Immature natural killer cell (primary cell): ENCODE data around the gene TIMM44. TPM values are rescaled to one million over a fixed set of nuclear protein-coding genes. Genes with fewer than 3 reads are reported as not detected.
"Not testable (repeated sequence)": the region's sequence is repeated elsewhere in the genome, so short reads cannot be mapped to it uniquely, and the experiment has no call there.

Source experiments
- DNase-seq, 3 donors: peaks; one replicate each; pipeline ENCODE4 v3.0.0; 2022; ENCODE audit warnings: mixed read lengths in 1 of 3
- H3K27ac Mint-ChIP-seq, 6 donors: one replicate each; pipeline ENCODE4 v1.8.0; 2020; ENCODE audit warnings: mixed read lengths in 6 of 6, mild to moderate bottlenecking in 5 of 6, inconsistent platforms in 4 of 6, moderate library complexity in 3 of 6
- H3K27me3 Mint-ChIP-seq, 3 donors: one replicate each; pipeline ENCODE4 v1.8.0; 2020 to 2021; ENCODE audit warnings: low read depth in 3 of 3, mild to moderate bottlenecking in 3 of 3, mixed read lengths in 3 of 3, moderate library complexity in 3 of 3, inconsistent platforms in 1 of 3
- H3K36me3 Mint-ChIP-seq, 3 donors: one replicate each; pipeline ENCODE4 v1.8.0; 2020; ENCODE audit warnings: mixed read lengths in 3 of 3, inconsistent platforms in 2 of 3, mild to moderate bottlenecking in 2 of 3
- H3K4me1 Mint-ChIP-seq, 2 donors: one replicate each; pipeline ENCODE4 v1.8.0; 2020; ENCODE audit warnings: inconsistent platforms in 2 of 2, mild to moderate bottlenecking in 2 of 2, mixed read lengths in 2 of 2, moderate library complexity in 1 of 2
- H3K4me3 Mint-ChIP-seq, 5 donors: one replicate each; pipeline ENCODE4 v1.8.0; 2020; ENCODE audit warnings: mild to moderate bottlenecking in 5 of 5, mixed read lengths in 5 of 5, inconsistent platforms in 3 of 5, moderate library complexity in 3 of 5
- H3K9me3 Mint-ChIP-seq, 6 donors: one replicate each; pipeline ENCODE4 v1.8.0; 2020; ENCODE audit warnings: mild to moderate bottlenecking in 6 of 6, mixed read lengths in 6 of 6, inconsistent platforms in 4 of 6, moderate library complexity in 3 of 6
- polyA plus RNA-seq, 3 donors: library from polyadenylated mRNA; unstranded; fragments of 300-500 nt; fragmentation: Illumina TruSeq; gene quantifications; one replicate each; pipeline ENCODE4 v1.2.3, GENCODE V29; 2021

Gene TIMM44
- polyA plus RNA-seq, 3 donors from 2014 or later, result 12.7 to 22.1 (median 14.7) TPM

DNA sequence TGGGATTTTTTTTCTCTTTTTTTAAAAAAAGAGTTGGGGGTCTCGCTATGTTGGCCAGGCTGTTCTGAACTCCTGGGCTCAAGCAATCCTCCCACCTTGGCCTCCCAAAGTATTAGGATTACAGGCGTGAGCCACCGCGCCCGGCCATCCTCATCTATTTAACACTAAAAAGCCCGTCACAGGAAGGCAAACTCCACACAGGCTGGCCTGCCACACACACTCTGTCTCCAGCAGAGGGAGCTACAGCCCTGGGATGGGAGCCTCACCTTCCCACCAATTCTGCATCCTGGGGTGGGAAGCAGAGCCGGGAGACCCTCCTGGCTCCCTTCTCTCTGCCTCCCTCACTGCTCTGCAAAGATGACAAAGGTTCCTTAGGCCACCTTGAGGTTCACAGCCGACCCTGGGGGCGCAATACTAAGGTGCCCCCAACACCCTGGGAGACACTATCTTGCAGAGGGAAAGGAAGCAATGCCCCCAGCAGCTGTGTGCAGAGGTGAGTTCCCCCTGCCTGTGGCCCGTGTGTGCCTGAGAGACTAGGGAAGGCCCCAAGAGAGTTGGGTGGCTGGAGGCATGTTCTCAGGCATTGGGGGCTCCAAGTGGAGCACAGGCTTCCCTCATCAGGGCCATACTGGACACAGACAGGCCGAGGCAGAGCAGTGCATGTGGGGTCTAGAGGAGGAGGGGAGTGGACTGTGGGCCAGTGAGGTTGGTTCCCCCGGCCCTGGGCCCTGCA lies 27.4 kb upstream of the TIMM44 start:
- Mint-ChIP-seq H3K27ac (peak overlapping the region in 1 of 6 donors; percentile 50), H3K9me3 (no peaks in the 10 kb centered on the region), H3K4me1 (peaks cover 4 to 17% of the 10 kb centered on the region in 2 donors), H3K27me3 (no peaks in the 10 kb centered on the region), H3K4me3 (no peak overlapping the region), H3K36me3 (peaks cover 0 to 17% (median 4%) of the 10 kb centered on the region in 3 donors)
- DNase-seq, result peak; percentile 9 to 22 (median 17)

DNA sequence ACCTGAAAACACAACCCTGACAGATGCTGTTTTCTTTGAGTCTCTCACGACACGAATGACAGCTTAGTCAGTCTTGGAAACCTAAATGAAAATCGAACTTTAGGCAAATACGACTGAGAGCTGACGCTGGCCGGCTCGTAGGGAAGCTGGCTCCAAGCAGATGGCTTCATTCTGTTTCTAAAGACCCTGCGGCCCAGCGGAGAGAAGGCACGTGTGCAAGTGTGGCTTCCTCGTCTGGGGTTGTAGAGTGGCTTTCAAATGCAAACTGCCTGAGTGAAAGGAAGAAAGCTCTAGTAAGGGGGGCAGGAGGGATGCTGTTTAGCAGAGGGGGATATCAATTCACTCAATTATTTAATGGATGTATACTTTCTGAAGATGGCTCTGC lies 26.1 kb upstream of the TIMM44 start:
- Mint-ChIP-seq H3K4me3 (no peak overlapping the region), H3K4me1 (peaks cover 4 to 17% of the 10 kb centered on the region in 2 donors), H3K36me3 (peaks cover 0 to 23% (median 8%) of the 10 kb centered on the region in 3 donors), H3K9me3 (no peaks in the 10 kb centered on the region), H3K27ac (peak overlapping the region in 1 of 6 donors; percentile 67), H3K27me3 (no peaks in the 10 kb centered on the region)
- DNase-seq, result no peak

DNA sequence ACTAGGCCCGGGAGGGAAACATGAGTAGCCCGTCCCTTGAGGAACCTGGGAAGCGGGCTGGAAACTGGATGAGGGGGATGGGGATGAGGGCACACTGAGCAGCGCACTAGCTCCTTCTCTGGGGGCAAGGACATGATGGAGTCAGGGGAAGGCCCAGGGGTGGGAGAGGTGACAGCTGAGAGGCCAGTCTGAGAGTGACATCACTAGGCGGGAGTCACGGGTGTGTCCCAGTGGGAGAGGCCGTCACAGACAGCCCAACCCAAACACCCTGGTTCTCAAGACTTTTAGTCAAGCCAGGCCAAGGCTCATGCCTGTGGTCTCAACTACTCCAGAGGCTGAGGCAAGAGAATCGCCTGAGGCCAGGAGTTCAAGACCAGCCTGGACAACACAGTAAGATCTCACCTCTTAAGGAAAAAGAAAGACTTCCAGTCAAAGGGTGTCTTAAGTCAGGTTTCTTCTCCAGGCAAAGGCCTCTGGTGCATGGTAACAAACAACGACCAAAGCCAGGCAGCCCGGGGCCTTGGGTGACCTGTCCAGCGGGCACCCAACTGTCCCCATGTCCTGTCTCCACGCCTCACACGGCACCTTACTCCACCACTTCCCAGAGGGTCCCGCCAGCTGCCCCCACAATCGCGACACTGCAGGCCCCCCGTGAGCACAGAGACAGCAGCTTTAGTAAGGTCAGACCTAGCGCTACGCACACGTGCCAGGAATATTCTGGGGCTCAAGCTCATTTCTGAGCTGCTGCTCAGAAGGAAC lies 25.5 kb upstream of the TIMM44 start:
- H3K36me3 Mint-ChIP-seq, result peaks cover 0 to 22% (median 8%) of the 10 kb centered on the region in 3 donors
- H3K27ac Mint-ChIP-seq, result peak overlapping the region in 1 of 6 donors; percentile 67
- peaks cover 0 to 2% (median 0%) of the 10 kb centered on the region in 3 donors for H3K27me3 Mint-ChIP-seq
- no peak overlapping the region for H3K4me3 Mint-ChIP-seq
- no peak for DNase-seq
- no peaks in the 10 kb centered on the region for H3K9me3 Mint-ChIP-seq
- H3K4me1 Mint-ChIP-seq, result peaks cover 4 to 17% of the 10 kb centered on the region in 2 donors

DNA sequence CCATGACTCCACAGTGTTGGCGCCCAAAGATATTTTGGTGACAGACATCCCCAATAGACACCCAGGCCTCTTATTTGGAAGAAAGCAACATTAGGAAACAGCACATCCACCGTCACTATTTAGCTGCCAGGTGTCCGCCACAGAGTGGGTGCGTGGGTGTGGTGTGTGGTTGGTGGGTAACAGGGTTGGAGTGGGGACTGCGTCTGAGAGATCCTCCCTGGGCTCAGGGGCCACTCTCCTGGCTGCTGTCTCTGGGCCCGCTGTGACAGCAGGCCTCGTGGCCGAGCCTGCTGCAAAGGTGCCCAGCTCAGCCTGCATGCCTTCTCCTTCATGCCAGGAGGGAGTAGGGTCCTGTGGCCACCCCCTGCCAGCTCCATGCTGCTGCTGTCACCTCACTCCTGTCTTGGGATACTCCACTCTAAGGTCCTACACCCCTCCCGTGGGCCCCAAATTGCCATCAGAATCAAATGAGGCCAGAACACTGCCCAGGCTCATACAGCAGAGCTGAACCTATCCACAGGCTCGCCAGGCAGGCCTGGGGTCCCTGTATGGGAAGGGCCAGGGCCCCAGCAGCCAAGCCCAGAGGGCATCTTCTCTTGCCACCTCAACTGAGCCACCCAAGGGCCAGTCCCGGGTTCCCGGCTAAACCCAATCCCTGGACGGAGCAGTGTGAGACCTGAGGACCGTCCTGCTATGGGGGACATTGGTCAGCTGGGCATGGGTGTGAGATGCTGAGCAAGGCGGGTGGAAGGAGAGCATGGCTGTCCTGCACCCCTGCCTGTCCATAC lies 24.7 kb upstream of the TIMM44 start:
- Mint-ChIP-seq H3K36me3 (peaks cover 0 to 19% (median 8%) of the 10 kb centered on the region in 3 donors), H3K4me3 (no peak overlapping the region), H3K27ac (peak overlapping the region in 3 of 6 donors; percentile 53 to 68 (median 59)), H3K27me3 (peaks cover 0 to 2% (median 0%) of the 10 kb centered on the region in 3 donors), H3K4me1 (peaks cover 4 to 17% of the 10 kb centered on the region in 2 donors), H3K9me3 (no peaks in the 10 kb centered on the region)
- peak in 1 of 3 donors; percentile 19 for DNase-seq

DNA sequence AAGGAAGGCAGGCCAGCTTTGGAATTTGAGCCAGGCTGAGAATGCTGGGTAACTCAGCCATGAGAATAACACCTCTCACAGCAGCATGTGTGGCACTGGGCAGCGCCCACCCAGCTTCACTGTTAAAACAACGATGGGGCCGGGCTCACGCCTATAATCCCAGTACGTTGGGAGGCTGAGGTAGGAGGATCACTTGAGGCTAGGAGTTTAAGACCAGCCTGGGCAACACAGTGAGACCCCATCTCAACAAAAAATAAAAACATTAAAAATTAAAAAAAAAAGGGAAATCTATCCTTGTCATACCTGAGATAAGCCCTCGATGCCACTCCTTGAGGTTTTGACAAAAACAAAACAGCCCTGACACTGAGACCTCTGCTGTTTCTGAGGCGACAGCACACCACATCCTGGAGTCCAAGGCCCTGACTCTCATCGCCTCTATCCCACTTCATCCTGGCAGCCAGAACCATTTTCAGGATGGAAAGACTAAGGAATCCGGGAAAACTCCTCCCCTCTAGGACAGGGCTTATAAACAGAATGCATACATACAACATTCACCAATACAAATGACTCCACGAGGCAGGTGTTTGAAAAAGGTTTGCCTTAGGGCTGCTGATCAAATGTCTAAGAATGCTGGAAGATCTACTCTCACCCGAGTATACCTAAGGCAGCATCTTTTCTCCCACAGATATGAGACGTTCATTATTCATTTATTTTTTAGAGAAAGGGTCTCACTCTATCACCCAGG lies 22.6 kb upstream of the TIMM44 start:
- H3K4me1 Mint-ChIP-seq, result peaks cover 4 to 17% of the 10 kb centered on the region in 2 donors
- peak overlapping the region in 2 of 6 donors; percentile 9 to 31 for H3K27ac Mint-ChIP-seq
- H3K27me3 Mint-ChIP-seq, result peaks cover 0 to 2% (median 0%) of the 10 kb centered on the region in 3 donors
- no peaks in the 10 kb centered on the region for H3K9me3 Mint-ChIP-seq
- DNase-seq, result no peak
- H3K36me3 Mint-ChIP-seq, result peaks cover 0 to 26% (median 13%) of the 10 kb centered on the region in 3 donors
- H3K4me3 Mint-ChIP-seq, result no peak overlapping the region

DNA sequence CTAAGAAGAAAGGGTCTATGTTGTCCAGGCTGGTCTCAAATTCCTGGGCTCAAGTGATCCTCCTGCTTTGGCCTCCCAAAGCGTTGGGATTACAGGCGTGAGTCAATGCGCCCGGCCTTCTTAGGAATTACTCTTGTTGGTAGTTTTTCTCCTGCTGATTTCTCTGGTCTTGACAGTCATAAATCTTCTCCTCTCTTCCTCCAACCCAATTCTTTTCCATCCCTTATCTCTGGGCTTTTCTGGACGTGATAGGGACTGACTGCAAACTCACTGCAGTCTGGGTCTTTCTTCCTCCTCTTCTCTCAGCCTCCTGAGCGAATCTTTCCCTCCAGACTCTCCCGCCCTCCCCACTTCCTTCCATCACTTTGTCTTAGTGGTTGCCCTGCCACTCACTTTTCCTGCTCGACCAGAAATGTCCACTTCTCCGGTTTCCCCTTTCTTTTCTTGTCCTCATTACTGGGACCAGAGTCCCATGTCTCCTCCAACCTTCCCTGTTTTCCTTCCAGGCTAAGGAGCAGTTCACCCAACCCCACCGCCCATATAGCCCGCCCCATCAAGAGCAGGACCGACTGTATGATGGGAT lies 21.9 kb upstream of the TIMM44 start:
- Mint-ChIP-seq H3K36me3 (peaks cover 0 to 26% (median 13%) of the 10 kb centered on the region in 3 donors), H3K27me3 (peaks cover 0 to 2% (median 0%) of the 10 kb centered on the region in 3 donors), H3K4me3 (no peak overlapping the region), H3K9me3 (no peaks in the 10 kb centered on the region), H3K27ac (peak overlapping the region in 4 of 6 donors; percentile 36 to 84 (median 50)), H3K4me1 (peaks cover 4 to 17% of the 10 kb centered on the region in 2 donors)
- DNase-seq, result no peak

DNA sequence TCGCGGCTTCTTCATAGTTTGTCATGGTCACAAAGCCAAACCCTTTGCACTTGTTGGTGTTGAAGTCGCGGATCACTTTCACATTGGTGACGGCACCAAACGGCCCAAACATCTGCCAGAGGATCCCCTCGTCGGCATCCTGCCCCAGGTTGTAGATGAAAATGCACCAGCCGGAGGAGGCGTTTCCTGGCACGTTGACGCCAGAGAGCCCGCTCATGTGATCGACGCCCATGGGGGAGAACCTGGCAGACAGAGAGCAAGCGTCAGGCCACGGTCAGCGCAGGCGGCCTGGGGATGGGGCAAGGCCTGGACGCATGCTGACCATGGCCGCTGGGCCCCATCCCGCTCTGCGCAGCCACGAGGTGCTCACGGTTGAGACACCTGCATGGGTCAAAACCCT lies 20.1 kb upstream of the TIMM44 start:
- H3K36me3 Mint-ChIP-seq, result peaks cover 0 to 26% (median 13%) of the 10 kb centered on the region in 3 donors
- no peak for DNase-seq
- H3K9me3 Mint-ChIP-seq, result no peaks in the 10 kb centered on the region
- H3K4me1 Mint-ChIP-seq, result peaks cover 4 to 24% of the 10 kb centered on the region in 2 donors
- no peak overlapping the region for H3K27ac Mint-ChIP-seq
- no peak overlapping the region for H3K4me3 Mint-ChIP-seq
- peaks cover 0 to 3% (median 0%) of the 10 kb centered on the region in 3 donors for H3K27me3 Mint-ChIP-seq

DNA sequence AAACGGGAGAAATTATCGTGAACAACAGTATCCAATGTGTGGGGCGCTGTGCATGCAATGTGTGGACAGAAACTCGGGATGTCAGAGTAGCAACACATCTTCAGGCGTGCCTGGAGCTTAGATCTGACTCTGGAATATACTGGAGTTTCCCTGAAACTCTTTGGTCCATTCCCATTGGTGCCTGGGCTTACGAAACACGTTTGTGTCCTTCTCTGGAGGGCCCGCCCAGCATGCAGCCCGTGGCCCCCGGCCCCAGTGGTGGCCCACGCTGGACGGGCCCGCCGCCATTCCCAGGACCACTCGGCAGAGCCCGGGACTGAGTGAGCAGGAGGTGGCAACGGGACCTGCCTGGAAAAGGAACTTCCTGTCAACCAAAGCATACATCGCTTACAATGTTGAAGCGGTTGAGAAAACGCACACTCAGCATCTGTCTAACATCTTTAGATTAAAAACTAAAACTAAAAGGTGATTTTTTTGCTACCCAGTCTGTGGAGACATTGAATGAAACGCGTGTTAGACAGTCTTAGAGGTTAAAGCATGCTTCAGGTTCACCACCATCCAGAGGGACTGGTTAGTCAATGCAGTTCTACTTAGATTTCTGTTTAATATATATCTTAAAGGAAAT lies 19.3 kb upstream of the TIMM44 start:
- H3K4me3 Mint-ChIP-seq, result no peak overlapping the region
- no peak for DNase-seq
- H3K27ac Mint-ChIP-seq, result no peak overlapping the region
- peaks cover 0 to 26% (median 13%) of the 10 kb centered on the region in 3 donors for H3K36me3 Mint-ChIP-seq
- H3K9me3 Mint-ChIP-seq, result no peaks in the 10 kb centered on the region
- peaks cover 1 to 18% of the 10 kb centered on the region in 2 donors for H3K4me1 Mint-ChIP-seq
- H3K27me3 Mint-ChIP-seq, result peaks cover 0 to 3% (median 0%) of the 10 kb centered on the region in 3 donors

DNA sequence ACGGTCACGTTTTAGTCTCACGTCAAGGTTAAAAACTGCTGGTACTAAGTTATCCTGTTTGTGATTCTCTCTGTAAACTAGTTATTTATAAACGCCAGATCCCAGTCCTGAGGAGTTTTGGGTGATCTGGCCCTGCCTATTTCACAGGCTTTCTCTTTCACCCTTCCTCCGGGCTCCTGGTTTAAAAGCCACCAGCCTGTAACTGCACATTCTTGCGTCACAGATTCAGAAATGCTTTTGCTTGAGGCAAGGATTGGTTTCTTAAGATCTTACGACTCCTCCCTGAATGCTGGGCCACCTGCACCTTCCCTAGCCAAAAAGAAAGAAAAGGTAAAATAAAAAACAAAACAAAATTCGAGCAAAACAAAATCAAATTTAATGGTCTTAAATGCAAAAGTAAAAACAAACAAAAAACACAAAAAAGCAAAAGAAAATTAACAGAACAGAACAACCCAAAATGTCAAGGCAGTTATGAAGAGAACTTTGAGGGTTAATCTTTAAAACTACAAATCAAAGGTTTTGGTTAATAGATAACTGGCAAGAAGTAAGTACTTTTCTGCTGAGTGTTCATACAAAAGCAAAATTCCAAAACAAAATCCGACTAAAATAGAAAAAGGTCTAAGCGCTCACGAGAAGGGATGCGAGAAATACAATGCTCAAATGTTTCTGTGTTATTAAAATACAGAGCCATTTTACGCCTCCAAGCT lies 18.6 kb upstream of the TIMM44 start:
- H3K9me3 Mint-ChIP-seq, result no peaks in the 10 kb centered on the region
- peaks cover 0 to 22% (median 13%) of the 10 kb centered on the region in 3 donors for H3K36me3 Mint-ChIP-seq
- H3K4me3 Mint-ChIP-seq, result no peak overlapping the region

DNA sequence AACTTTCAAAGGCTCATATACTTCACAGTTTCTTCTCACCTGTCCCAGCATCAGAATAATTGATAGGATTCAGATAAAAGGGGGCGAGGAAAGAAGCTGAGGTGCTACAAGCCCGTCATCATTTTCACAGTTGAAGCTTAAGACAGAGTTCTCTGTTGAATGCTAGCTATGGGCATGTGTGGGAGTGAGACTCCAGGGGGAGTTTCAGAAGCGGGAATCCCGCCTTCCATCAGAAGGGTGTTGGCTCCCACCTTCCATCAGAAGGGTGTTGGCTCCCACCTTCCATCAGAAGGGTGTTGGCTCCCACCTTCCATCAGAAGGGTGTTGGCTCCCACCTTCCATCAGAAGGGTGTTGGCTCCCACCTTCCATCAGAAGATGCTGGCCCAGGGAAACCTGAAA lies 17.6 kb upstream of the TIMM44 start:
- H3K4me1 Mint-ChIP-seq, result peaks cover 1 to 15% of the 10 kb centered on the region in 2 donors
- H3K27me3 Mint-ChIP-seq, H3K9me3 Mint-ChIP-seq, H3K27ac Mint-ChIP-seq, H3K4me3 Mint-ChIP-seq, DNase-seq: not testable (repeated sequence)
- peaks cover 0 to 18% (median 10%) of the 10 kb centered on the region in 3 donors for H3K36me3 Mint-ChIP-seq

More for the DNA sequence above, 18.6 kb upstream of the TIMM44 start:
- H3K4me1 Mint-ChIP-seq, result peaks cover 1 to 15% of the 10 kb centered on the region in 2 donors
- no peak for DNase-seq
- no peak overlapping the region for H3K27ac Mint-ChIP-seq
- H3K27me3 Mint-ChIP-seq, result peaks cover 0 to 3% (median 0%) of the 10 kb centered on the region in 3 donors

DNA sequence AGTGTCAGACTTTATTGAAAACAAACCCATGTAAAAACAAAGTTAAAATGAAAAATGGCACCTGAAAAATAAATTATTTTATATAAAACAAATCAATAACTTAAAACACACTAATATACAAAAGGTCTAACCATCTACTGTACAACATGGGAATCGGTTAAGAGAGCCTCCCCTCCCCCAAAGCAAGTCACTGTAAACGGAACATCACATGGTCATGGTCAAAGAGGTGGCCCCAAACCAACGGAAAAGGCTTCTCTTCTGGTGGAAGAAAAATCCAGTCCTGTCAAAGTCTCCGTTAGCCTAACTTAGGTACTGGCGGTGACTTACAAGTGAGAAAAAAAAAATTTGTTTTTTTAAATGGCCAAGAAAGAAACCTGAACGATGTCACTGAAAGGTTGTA lies 15.7 kb upstream of the TIMM44 start:
- H3K9me3 Mint-ChIP-seq, result no peaks in the 10 kb centered on the region
- no peak for DNase-seq
- H3K27ac Mint-ChIP-seq, result peak overlapping the region in 1 of 6 donors; percentile 7
- H3K4me3 Mint-ChIP-seq, result no peak overlapping the region
- H3K27me3 Mint-ChIP-seq, result peaks cover 0 to 3% (median 2%) of the 10 kb centered on the region in 3 donors
- H3K36me3 Mint-ChIP-seq, result peaks cover 0 to 11% (median 6%) of the 10 kb centered on the region in 3 donors
- H3K4me1 Mint-ChIP-seq, result peaks cover 1 to 15% of the 10 kb centered on the region in 2 donors

DNA sequence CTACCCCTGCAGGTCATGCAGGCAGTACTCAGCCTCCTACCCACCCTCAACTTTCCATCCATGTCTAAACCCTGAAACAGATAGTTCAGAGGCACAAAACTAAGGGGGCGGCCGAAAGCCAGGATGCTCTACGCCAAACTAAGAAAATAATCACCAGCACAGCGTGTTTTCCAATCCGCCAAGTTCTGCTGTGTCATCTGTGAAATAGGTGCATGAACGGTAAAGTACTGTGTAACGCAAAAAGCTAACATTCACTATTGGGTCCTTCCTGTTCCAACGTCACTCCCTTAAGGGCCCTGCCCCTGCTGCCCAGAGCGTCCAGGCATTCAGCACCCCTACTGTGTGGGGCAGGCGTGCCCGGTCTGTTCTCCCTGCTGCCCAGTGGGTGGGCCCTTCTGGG lies 12.2 kb upstream of the TIMM44 start:
- Mint-ChIP-seq H3K9me3 (no peaks in the 10 kb centered on the region), H3K27me3 (peaks cover 0 to 8% (median 1%) of the 10 kb centered on the region in 3 donors), H3K27ac (no peak overlapping the region), H3K4me3 (no peak overlapping the region), H3K4me1 (peaks cover 1 to 15% of the 10 kb centered on the region in 2 donors), H3K36me3 (no peaks in the 10 kb centered on the region)
- no peak for DNase-seq
